ENCODE results near the gene MGAT4A. TPM values are rescaled to one million over a fixed set of nuclear protein-coding genes. Genes with fewer than 3 reads are reported as not detected.

MGAT4A gene
- total and polyA plus RNA-seq, 9 of the 15 experiments (the other 6 are each of a cell fraction or from before 2014, with no cell fraction given): 0.03 to 0.53 (median 0.18) TPM; not detected in 2

DNA sequence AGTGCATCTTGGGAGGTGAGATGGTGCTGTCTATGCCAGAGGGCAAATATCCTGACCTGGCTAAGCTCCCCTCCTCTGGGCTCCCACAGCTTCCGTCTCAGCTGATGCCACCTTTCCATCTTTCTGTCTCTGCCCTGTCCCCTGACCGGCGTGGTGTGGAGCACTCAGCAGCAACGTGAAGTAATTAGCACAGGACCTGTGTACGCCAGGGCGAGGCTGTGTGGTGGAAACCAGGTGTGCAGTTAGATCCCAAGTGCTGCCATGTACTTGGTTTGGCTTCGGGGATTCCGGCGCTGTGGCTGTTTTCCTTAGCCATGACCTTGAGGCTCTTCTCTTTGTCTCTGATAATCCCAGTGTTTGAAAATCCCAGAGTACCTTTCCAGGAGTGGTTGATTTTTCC, 159.1 kb downstream of the MGAT4A start (continued):
- TF ChIP-seq GTF2B (IDR thresholded peaks at IDR 0.05; ENCODE audit: extremely low read depth, insufficient read length) (no peak), CBX8 (IDR thresholded peaks at IDR 0.05; ENCODE audit: borderline replicate concordance, extremely low read depth, low read depth, low read length, poor library complexity, severe bottlenecking) (no peak), ZNF431 (CRISPR knock-in tag; IDR thresholded peaks at IDR 0.05) (no peak), ZNF124 (CRISPR knock-in tag; IDR thresholded peaks at IDR 0.05) (no peak), SOX6 (IDR thresholded peaks at IDR 0.05) (no peak), CHD2 (IDR thresholded peaks at IDR 0.05; ENCODE audit: low read depth, low read length) (no peak), XRCC3 (IDR thresholded peaks at IDR 0.05) (no peak)
- TF ChIP-seq, protein P1, sequence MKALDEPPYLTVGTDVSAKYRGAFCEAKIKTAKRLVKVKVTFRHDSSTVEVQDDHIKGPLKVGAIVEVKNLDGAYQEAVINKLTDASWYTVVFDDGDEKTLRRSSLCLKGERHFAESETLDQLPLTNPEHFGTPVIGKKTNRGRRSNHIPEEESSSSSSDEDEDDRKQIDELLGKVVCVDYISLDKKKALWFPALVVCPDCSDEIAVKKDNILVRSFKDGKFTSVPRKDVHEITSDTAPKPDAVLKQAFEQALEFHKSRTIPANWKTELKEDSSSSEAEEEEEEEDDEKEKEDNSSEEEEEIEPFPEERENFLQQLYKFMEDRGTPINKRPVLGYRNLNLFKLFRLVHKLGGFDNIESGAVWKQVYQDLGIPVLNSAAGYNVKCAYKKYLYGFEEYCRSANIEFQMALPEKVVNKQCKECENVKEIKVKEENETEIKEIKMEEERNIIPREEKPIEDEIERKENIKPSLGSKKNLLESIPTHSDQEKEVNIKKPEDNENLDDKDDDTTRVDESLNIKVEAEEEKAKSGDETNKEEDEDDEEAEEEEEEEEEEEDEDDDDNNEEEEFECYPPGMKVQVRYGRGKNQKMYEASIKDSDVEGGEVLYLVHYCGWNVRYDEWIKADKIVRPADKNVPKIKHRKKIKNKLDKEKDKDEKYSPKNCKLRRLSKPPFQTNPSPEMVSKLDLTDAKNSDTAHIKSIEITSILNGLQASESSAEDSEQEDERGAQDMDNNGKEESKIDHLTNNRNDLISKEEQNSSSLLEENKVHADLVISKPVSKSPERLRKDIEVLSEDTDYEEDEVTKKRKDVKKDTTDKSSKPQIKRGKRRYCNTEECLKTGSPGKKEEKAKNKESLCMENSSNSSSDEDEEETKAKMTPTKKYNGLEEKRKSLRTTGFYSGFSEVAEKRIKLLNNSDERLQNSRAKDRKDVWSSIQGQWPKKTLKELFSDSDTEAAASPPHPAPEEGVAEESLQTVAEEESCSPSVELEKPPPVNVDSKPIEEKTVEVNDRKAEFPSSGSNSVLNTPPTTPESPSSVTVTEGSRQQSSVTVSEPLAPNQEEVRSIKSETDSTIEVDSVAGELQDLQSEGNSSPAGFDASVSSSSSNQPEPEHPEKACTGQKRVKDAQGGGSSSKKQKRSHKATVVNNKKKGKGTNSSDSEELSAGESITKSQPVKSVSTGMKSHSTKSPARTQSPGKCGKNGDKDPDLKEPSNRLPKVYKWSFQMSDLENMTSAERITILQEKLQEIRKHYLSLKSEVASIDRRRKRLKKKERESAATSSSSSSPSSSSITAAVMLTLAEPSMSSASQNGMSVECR (CRISPR knock-in tag; IDR thresholded peaks at IDR 0.05): no peak
- TF ChIP-seq, protein P2, sequence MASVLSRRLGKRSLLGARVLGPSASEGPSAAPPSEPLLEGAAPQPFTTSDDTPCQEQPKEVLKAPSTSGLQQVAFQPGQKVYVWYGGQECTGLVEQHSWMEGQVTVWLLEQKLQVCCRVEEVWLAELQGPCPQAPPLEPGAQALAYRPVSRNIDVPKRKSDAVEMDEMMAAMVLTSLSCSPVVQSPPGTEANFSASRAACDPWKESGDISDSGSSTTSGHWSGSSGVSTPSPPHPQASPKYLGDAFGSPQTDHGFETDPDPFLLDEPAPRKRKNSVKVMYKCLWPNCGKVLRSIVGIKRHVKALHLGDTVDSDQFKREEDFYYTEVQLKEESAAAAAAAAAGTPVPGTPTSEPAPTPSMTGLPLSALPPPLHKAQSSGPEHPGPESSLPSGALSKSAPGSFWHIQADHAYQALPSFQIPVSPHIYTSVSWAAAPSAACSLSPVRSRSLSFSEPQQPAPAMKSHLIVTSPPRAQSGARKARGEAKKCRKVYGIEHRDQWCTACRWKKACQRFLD (CRISPR knock-in tag; IDR thresholded peaks at IDR 0.05): no peak

Data from K562 (cell line).